SK-N-MC (cell line): Measurements from ENCODE around the gene PEAK3.

Experiments used
- DNase-seq: peaks from one replicate; pipeline ENCODE4 v3.0.0-alpha.2; 2011; ENCODE audit warnings: low read depth, low spot score
- H3K27ac ChIP-seq: fragments of 200-600 bp; sonication (generic); 2 replicates; pipeline ENCODE4 v1.5.1; 2016; ENCODE audit warnings: mixed run types
- H3K36me3 ChIP-seq: fragments of 200-600 bp; sonication (generic); 2 replicates; pipeline ENCODE4 v1.6.1; 2017; ENCODE audit warnings: antibody characterized with exemption, low read length, mixed read lengths; ENCODE audit not compliant: insufficient read depth
- H3K4me3 ChIP-seq: fragments of 200-600 bp; sonication (generic); 2 replicates; pipeline ENCODE4 v1.5.1; 2016
- H3K9ac ChIP-seq: fragments of 200-600 bp; sonication (generic); 2 replicates; pipeline ENCODE4 v1.8.0; 2017; ENCODE audit warnings: mixed run types, mixed read lengths; ENCODE audit not compliant: insufficient read length
- H3K9me3 ChIP-seq: fragments of 200-600 bp; sonication (generic); 2 replicates; pipeline ENCODE4 v1.6.1; 2017; ENCODE audit warnings: low read depth, mild to moderate bottlenecking, antibody characterized with exemption, low read length, moderate library complexity, mixed read lengths
- EZH2 ChIP-seq: fragments of 200-600 bp; sonication (generic); IDR thresholded peaks from one replicate; pipeline ENCODE4 v1.6.1; 2017; ENCODE audit warnings: antibody characterized with exemption
- FOXP2 ChIP-seq: optimal IDR thresholded peaks from 2 replicates; pipeline ENCODE3; 2011; ENCODE audit warnings: mild to moderate bottlenecking, moderate library complexity; ENCODE audit not compliant: insufficient read depth; ENCODE audit errors: extremely low read length, control extremely low read depth
- POLR2AphosphoS5 ChIP-seq: IDR thresholded peaks from 2 replicates; pipeline ENCODE4 v1.6.1; 2012; ENCODE audit warnings: mild to moderate bottlenecking, low read depth, low read length, borderline replicate concordance

The PEAK3 gene

DNA sequence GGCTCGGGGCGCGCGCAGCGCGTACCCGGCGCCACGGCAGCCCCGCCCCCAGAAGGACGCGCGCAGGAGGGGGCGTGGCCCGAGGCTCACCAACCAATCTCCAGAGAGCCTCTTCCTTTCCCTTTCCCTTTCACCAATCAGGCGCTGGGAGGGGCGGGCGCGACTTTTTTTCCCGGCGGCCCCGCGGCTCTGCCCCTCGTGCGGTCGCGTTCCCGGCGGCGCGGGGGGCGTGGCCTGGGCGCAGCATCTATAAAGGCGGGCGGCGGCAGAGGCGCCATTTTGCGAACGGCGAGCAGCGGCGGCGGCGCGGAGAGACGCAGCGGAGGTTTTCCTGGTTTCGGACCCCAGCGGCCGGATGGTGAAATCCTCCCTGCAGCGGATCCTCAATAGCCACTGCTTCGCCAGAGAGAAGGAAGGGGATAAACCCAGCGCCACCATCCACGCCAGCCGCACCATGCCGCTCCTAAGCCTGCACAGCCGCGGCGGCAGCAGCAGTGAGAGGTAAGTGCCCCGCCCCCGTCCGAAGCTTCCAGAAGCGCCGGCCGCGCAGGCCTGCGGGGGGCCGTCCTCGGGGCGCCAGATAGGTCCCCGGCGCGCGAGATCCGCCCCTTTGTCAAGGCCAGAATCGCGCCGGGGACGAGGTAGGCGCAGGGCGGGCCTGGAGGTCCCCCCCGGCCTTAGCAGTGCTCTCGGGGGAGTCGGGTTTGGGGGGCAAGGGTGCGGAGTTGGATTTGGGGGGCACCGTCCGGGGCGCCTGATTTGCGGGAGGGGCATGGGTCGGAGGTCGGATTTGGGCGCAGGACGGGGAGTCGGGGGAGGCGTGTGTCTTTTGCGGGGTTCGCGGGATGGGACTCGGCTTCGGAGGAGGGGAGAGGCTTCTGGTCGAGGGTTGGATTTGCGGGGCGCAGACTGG lies 12.5 kb downstream of the PEAK3 start:
- Histone ChIP-seq H3K4me3 (peak overlapping the region; percentile 96), H3K36me3 (peaks cover 36% of the 10 kb centered on the region), H3K27ac (peak overlapping the region; percentile 80), H3K9ac (peak overlapping the region; percentile 93), H3K9me3 (no peaks in the 10 kb centered on the region)
- DNase-seq = peak; percentile 77
- no peak for TF ChIP-seq EZH2
- TF ChIP-seq POLR2AphosphoS5 = peak; percentile 99
- TF ChIP-seq FOXP2 = no peak

GRCh38 chr19:2268861-2269243 lies 13.1 kb downstream of the PEAK3 start:
- peak overlapping the region; percentile 96 for H3K4me3 ChIP-seq
- no peak for DNase-seq
- no peak for TF ChIP-seq EZH2
- no peak for TF ChIP-seq FOXP2
- no peak for TF ChIP-seq POLR2AphosphoS5
- peaks cover 29% of the 10 kb centered on the region for H3K36me3 ChIP-seq
- H3K9ac ChIP-seq = peak overlapping the region; percentile 85
- H3K9me3 ChIP-seq = no peaks in the 10 kb centered on the region
- H3K27ac ChIP-seq = peak overlapping the region; percentile 73

DNA sequence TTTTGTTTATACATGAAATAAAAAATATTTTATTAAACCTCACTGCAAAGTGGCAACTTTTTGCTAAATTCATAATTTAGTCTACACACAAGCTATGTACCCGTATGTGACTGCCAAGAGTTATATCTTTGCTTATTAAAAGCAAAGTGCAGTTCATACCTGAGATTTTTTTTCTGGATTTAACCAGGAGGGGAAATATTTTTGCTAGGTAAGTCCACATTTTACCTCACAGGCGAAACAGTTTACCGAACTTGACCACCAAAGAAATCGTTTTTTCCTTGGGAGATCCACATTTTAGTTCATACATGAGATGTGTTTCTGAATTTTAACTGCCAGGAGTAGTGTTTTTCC lies 13.5 kb downstream of the PEAK3 start:
- no peak for DNase-seq
- peak overlapping the region; percentile 85 for H3K9ac ChIP-seq
- H3K27ac ChIP-seq = peak overlapping the region; percentile 73
- TF ChIP-seq EZH2 (no peak), POLR2AphosphoS5 (no peak)
- peaks cover 25% of the 10 kb centered on the region for H3K36me3 ChIP-seq
- no peaks in the 10 kb centered on the region for H3K9me3 ChIP-seq
- H3K4me3 ChIP-seq = peak overlapping the region; percentile 96

DNA sequence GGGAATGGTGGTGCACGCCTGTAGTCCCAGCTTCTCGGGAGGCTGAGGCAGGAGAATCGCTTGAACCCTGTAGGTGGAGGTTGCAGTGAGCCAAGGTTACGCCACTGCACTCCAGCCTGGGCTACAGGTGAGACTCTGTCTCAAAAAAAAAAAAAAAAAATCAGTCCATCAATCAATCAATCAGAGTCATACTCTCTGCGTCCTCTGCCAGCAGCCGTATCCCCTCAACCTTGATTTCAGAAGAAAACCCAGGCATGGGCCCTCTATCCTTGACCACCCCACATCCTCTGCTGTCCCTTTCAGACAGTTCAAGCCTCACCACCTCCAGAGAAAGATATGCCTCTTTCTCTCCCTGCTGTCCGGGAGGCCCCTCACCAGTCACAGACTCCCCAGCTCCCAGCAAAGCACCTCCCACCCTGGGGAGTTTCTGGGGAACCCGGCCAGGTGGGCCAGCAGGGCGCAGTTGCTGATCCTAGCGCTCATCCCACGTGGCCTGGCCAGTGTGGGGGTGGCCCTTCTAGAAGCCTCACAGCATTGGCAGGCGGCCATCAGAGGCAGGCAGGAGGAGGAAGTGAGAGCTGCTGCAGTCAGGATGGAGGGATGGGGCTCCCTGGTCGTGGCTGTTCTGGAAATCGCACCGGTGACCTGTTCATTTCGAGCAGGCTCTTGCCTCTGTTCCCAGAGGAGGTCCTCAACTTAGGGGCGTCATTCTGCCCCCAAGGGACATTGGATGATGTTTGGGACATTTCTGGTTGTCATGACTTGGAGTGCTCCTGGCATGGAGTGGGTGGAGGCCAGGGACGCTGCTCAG lies 15.6 kb downstream of the PEAK3 start:
- H3K4me3 ChIP-seq = no peak overlapping the region
- TF ChIP-seq EZH2 (no peak), FOXP2 (no peak), POLR2AphosphoS5 (no peak)
- no peak overlapping the region for H3K9ac ChIP-seq
- DNase-seq = no peak
- no peaks in the 10 kb centered on the region for H3K9me3 ChIP-seq
- no peak overlapping the region for H3K27ac ChIP-seq
- peaks cover 6% of the 10 kb centered on the region for H3K36me3 ChIP-seq

GRCh38 chr19:2261438-2262172 lies 20.4 kb downstream of the PEAK3 start:
- H3K27ac ChIP-seq = no peak overlapping the region
- H3K9me3 ChIP-seq = no peaks in the 10 kb centered on the region
- H3K4me3 ChIP-seq = no peak overlapping the region
- TF ChIP-seq FOXP2 (no peak), POLR2AphosphoS5 (no peak), EZH2 (no peak)
- no peaks in the 10 kb centered on the region for H3K36me3 ChIP-seq
- H3K9ac ChIP-seq = no peak overlapping the region
- no peak for DNase-seq

DNA sequence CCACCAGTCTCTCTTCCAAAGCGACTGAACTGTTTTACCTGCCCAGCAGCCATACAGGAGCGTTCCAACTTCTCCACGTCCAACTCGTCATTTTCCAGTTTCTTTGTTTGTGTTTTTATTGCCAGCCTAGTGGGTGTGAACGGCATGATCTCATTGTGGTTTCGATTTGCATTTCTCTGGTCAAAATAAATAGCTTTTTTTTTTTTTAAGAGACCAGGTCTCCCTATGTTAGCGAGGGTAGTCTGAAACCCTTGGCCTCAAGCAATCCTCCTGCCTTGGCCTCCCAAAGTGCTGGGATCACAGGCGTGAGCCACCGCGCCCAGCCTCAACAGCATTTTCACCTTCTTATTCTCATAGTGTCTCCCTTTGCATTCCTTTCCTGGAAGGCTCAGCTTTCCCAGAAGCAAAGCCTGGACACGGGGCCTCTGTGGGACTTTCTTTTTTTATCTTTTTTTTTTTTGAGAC lies 21.6 kb downstream of the PEAK3 start:
- Histone ChIP-seq H3K27ac (no peak overlapping the region), H3K4me3 (no peak overlapping the region), H3K9me3 (no peaks in the 10 kb centered on the region), H3K36me3 (no peaks in the 10 kb centered on the region), H3K9ac (no peak overlapping the region)
- no peak for DNase-seq
- TF ChIP-seq EZH2 (no peak), POLR2AphosphoS5 (no peak), FOXP2 (no peak)

- Histone ChIP-seq H3K9ac (no peak overlapping the region), H3K9me3 (no peaks in the 10 kb centered on the region), H3K36me3 (no peaks in the 10 kb centered on the region), H3K27ac (no peak overlapping the region), H3K4me3 (no peak overlapping the region)
- no peak for DNase-seq
- TF ChIP-seq FOXP2 (no peak), EZH2 (no peak), POLR2AphosphoS5 (no peak)
These were observed 22.6 kb downstream of the PEAK3 start for GRCh38 chr19:2259336-2259735.

GRCh38 chr19:2255982-2256685 lies 25.8 kb downstream of the PEAK3 start, which contains the start of gene JSRP1:
Gene JSRP1 (minus strand): TSS chr19:2256417. CDS start chr19:2255314, 1,103 bp downstream.
- no peak within 1 kb of the TSS for H3K9ac ChIP-seq
- H3K9me3 ChIP-seq = no peaks in the 10 kb centered on the region
- H3K36me3 ChIP-seq = no peaks in the 10 kb centered on the region
- DNase-seq = no peak
- H3K27ac ChIP-seq = no peak within 1 kb of the TSS
- TF ChIP-seq FOXP2 (no peak), EZH2 (no peak), POLR2AphosphoS5 (no peak)
- H3K4me3 ChIP-seq = no peak within 1 kb of the TSS
